ENCODE results near the gene GRIK4.

GRCh38 chr11:120681434-120682331 is 170.1 kb downstream of the GRIK4 start:
- TF ChIP-seq EZH2 (IDR thresholded peaks at IDR 0.05; ENCODE audit: borderline replicate concordance, insufficient read depth, low read depth, low read length, poor library complexity, severe bottlenecking) (no peak), CTCF (IDR thresholded peaks at IDR 0.05) (no peak)
